GM19025 (cell line): ENCODE data around the gene UBE2QL1.

Source experiments
- ATAC-seq: cut with Tn5 transposase; IDR thresholded peaks from one replicate; pipeline ENCODE4 v1.9.1; 2021; ENCODE audit warnings: mild to moderate bottlenecking, low read depth, moderate library complexity; ENCODE audit not compliant: unreplicated experiment

UBE2QL1 gene

GRCh38 chr5:6452622-6453504 lies 4.2 kb downstream of the UBE2QL1 start:
- no peak for ATAC-seq

- no peak for ATAC-seq
These were observed 5.4 kb downstream of the UBE2QL1 start for GRCh38 chr5:6453937-6454560.

- no peak for ATAC-seq
These were observed 6.0 kb downstream of the UBE2QL1 start for GRCh38 chr5:6454628-6455053.

- ATAC-seq = no peak
These were observed 7.0 kb downstream of the UBE2QL1 start for GRCh38 chr5:6455571-6456200.

GRCh38 chr5:6456766-6457370 lies 8.2 kb downstream of the UBE2QL1 start:
- ATAC-seq = no peak

GRCh38 chr5:6457592-6457991 lies 8.9 kb downstream of the UBE2QL1 start:
- ATAC-seq = no peak

GRCh38 chr5:6458833-6459232 lies 10.2 kb downstream of the UBE2QL1 start:
- no peak for ATAC-seq

GRCh38 chr5:6459896-6460295 lies 11.2 kb downstream of the UBE2QL1 start:
- no peak for ATAC-seq

- no peak for ATAC-seq
These were observed 12.3 kb downstream of the UBE2QL1 start for GRCh38 chr5:6461006-6461405.

- no peak for ATAC-seq
These were observed 13.4 kb downstream of the UBE2QL1 start for GRCh38 chr5:6461793-6462650.

- ATAC-seq = no peak
These were observed 14.0 kb downstream of the UBE2QL1 start for GRCh38 chr5:6462671-6463070.

GRCh38 chr5:6464441-6464840 lies 15.8 kb downstream of the UBE2QL1 start:
- ATAC-seq = no peak

GRCh38 chr5:6465831-6466790 lies 17.5 kb downstream of the UBE2QL1 start:
- ATAC-seq = no peak

- no peak for ATAC-seq
These were observed 18.4 kb downstream of the UBE2QL1 start for GRCh38 chr5:6466975-6467567.

GRCh38 chr5:6467591-6467990 lies 18.9 kb downstream of the UBE2QL1 start:
- ATAC-seq = no peak

- ATAC-seq = no peak
These were observed 19.4 kb downstream of the UBE2QL1 start for GRCh38 chr5:6468104-6468503.

- ATAC-seq = no peak
These were observed 20.2 kb downstream of the UBE2QL1 start for GRCh38 chr5:6468870-6469269.

GRCh38 chr5:6469836-6470235 lies 21.2 kb downstream of the UBE2QL1 start:
- ATAC-seq = no peak

GRCh38 chr5:6470672-6471071 lies 22.0 kb downstream of the UBE2QL1 start:
- no peak for ATAC-seq
